Adrenal gland (tissue), 5 donors: Measurements from ENCODE around the gene CHID1.
A peak's percentile ranks its signal among the peaks of the same experiment; 100 is the strongest.

Experiments
- POLR2A ChIP-seq, 2 donors: fragments of 450-650 bp; IDR thresholded peaks; one replicate each; pipeline ENCODE4 v1.6.1; 2017; ENCODE audit warnings: antibody characterized with exemption in 2 of 2, mild to moderate bottlenecking in 2 of 2, moderate library complexity in 1 of 2
- TF ChIP-seq, protein P1 (sequence below), 6 experiments: fragments of 450-650 bp in 4 of 6; fragments of 200-600 bp in 2 of 6; sonication (generic) in 1 of 6; IDR thresholded peaks; 1 replicate in 5 of 6; 2 replicates in 1 of 6; pipeline versions ENCODE4 v1.5.1 to v1.8.0; 2016 to 2021; ENCODE audit warnings: antibody characterized with exemption in 6 of 6, mild to moderate bottlenecking in 2 of 6, moderate library complexity in 1 of 6
- donor health status: DM: no; HTN: no; CAD: no.

DNA sequence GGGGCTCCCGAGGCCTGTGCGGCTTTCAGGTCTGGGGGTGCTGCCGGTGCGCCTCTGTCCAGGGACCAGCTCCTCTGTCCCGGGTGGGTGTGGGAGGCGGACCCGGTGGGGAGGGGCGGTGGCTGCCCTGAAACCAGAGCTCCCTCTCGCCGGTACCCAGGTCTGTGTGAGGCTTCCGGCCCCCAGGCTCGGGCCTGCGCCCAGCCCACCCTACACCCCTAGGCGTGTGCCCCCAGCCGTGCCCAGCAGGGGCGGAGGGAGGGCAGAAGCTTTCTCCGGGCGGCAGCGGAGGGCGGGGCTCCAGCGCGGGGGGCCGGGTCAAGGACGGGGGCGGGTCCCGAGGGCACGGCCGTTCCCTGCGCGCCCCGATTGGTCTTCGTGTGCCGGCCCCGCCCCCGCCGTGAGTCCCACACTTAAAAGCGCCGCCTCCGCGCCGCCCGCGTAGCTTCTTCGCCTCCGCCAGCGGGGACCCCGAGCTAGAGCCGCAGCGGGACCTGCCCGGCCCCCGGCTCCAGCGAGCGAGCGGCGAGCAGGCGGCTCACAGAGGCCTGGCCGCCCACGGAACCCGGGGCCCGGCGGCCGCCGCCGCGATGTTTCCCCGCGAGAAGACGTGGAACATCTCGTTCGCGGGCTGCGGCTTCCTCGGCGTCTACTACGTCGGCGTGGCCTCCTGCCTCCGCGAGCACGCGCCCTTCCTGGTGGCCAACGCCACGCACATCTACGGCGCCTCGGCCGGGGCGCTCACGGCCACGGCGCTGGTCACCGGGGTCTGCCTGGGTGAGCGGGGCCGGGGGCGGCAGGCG lies 91.3 kb downstream of the CHID1 start:
- peak; percentile 79 to 95 for TF ChIP-seq POLR2A (IDR thresholded peaks at IDR 0.05)
- TF ChIP-seq, protein P1, sequence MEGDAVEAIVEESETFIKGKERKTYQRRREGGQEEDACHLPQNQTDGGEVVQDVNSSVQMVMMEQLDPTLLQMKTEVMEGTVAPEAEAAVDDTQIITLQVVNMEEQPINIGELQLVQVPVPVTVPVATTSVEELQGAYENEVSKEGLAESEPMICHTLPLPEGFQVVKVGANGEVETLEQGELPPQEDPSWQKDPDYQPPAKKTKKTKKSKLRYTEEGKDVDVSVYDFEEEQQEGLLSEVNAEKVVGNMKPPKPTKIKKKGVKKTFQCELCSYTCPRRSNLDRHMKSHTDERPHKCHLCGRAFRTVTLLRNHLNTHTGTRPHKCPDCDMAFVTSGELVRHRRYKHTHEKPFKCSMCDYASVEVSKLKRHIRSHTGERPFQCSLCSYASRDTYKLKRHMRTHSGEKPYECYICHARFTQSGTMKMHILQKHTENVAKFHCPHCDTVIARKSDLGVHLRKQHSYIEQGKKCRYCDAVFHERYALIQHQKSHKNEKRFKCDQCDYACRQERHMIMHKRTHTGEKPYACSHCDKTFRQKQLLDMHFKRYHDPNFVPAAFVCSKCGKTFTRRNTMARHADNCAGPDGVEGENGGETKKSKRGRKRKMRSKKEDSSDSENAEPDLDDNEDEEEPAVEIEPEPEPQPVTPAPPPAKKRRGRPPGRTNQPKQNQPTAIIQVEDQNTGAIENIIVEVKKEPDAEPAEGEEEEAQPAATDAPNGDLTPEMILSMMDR (IDR thresholded peaks at IDR 0.05): peak in 4 of 6 experiments; percentile 25 to 52 (median 38)
